Activated CD4-positive, alpha-beta T cell treated with anti-CD3 and anti-CD28 coated beads for 4 hours (primary cell): ENCODE data around the gene PCDHGA1.
"Not testable (repeated sequence)": the region's sequence is repeated elsewhere in the genome, so short reads cannot be mapped to it uniquely, and the experiment has no call there.

Experiments
- DNase-seq, 2 donors: peaks; one replicate each; pipeline ENCODE4 v3.0.0-alpha.2; 2020

Gene PCDHGA1

DNA sequence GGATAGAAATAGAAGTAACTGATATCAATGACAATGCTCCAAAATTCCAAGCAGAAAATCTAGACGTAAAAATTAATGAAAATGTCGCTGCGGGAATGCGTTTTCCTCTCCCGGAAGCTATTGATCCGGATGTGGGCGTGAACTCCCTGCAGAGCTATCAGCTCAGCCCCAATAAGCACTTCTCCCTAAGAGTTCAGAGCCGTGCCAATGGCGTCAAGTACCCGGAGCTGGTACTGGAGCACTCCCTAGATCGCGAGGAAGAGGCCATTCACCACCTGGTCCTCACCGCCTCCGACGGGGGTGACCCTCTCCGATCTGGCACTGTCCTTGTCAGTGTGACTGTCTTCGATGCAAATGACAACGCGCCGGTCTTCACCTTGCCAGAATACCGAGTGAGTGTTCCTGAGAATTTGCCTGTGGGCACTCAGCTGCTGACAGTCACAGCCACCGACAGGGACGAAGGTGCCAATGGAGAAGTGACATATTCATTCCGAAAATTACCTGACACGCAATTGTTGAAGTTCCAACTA lies 83.3 kb downstream of the PCDHGA1 start:
- no peak for DNase-seq

DNA sequence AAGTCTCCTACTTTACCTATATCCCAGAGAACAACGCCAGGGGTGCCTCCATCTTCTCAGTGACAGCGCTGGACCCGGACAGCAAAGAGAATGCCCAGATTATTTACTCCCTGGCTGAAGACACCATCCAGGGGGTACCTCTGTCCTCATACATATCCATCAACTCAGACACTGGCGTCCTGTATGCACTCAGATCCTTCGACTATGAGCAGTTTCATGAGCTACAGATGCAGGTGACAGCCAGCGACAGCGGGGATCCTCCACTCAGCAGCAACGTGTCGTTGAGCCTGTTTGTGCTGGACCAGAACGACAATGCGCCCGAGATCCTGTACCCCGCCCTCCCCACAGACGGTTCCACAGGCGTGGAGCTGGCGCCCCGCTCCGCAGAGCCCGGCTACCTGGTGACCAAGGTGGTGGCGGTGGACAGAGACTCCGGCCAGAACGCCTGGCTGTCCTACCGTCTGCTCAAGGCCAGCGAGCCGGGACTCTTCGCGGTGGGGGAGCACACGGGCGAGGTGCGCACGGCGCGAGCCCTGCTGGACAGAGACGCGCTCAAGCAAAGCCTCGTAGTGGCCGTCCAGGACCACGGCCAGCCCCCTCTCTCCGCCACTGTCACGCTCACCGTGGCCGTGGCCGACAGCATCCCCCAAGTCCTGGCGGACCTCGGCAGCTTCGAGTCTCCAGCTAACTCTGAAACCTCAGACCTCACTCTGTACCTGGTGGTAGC lies 84.4 kb downstream of the PCDHGA1 start:
- DNase-seq = not testable (repeated sequence)

DNA sequence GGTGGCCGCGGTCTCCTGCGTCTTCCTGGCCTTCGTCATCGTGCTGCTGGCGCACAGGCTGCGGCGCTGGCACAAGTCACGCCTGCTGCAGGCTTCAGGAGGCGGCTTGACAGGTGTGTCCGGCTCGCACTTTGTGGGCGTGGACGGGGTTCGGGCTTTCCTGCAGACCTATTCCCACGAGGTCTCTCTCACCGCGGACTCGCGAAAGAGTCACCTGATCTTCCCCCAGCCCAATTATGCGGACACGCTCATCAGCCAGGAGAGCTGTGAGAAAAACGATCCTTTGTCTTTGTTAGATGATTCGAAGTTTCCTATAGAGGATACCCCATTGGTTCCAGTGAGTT lies 84.9 kb downstream of the PCDHGA1 start:
- not testable (repeated sequence) for DNase-seq

DNA sequence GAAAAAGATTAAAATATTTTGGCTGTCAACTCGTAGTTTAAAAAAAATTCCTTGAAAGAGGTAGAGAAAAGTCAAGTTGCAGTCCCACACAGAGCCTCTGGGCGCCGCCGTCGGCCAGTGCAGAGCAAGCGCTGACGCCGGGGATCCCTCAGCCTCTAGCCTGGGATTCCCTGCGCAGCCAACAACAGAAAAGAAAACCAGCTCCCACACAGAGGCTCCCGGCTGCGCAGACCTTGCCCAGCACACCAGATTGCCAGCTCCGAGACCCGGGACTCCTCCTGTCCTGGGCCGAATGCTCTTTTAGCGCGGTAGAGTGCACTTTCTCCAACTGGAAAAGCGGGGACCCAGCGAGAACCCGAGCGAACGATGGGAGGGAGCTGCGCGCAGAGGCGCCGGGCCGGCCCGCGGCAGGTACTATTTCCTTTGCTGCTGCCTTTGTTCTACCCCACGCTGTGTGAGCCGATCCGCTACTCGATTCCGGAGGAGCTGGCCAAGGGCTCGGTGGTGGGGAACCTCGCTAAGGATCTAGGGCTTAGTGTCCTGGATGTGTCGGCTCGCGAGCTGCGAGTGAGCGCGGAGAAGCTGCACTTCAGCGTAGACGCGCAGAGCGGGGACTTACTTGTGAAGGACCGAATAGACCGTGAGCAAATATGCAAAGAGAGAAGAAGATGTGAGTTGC lies 87.3 kb downstream of the PCDHGA1 start, which contains the start of gene PCDHGB7:
TSS of gene PCDHGB7 (plus strand) at position 184 of the 679 bp plus-strand sequence. CDS start at position 367, 183 bp downstream.
- not testable (repeated sequence) for DNase-seq

DNA sequence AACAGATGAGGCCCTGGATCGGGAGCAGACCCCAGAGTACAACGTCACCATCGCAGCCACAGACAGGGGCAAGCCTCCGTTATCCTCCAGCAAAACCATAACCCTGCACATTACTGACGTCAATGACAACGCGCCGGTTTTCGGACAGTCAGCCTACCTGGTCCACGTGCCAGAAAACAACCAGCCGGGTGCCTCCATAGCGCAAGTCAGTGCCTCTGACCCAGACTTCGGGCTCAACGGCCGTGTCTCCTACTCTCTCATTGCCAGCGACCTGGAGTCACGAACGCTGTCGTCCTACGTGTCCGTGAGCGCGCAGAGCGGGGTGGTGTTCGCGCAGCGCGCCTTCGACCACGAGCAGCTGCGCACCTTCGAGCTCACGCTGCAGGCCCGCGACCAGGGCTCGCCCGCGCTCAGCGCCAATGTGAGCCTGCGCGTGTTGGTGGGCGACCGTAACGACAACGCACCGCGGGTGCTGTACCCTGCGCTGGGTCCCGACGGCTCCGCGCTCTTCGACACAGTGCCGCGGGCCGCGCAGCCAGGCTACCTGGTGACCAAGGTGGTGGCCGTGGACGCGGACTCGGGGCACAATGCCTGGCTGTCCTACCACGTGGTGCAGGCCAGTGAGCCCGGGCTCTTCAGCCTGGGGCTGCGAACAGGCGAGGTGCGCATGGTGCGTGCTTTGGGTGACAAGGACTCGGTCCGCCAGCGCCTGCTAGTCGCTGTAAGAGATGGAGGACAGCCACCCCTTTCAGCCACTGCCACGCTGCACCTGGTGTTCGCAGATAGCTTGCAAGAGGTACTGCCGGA lies 89.0 kb downstream of the PCDHGA1 start:
- DNase-seq = no peak

GRCh38 chr5:141420855-141421488 lies 90.7 kb downstream of the PCDHGA1 start, which contains the start of gene PCDHGA11:
Gene PCDHGA11, plus strand, starts transcription at chr5:141421051. Its CDS starts 177 bp downstream, at chr5:141421228.
- peak in 1 of 2 donors; percentile 24 for DNase-seq

DNA sequence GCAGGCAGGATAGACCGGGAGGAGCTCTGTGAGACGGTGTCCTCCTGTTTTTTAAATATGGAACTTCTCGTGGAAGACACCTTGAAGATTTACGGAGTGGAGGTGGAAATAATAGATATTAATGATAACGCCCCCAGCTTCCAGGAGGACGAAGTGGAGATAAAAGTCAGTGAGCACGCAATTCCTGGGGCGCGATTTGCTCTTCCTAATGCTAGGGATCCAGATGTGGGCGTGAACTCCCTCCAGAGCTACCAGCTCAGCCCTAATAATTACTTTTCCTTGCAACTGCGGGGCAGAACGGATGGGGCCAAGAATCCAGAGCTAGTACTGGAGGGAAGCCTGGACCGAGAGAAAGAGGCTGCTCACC lies 91.2 kb downstream of the PCDHGA1 start:
- no peak for DNase-seq

DNA sequence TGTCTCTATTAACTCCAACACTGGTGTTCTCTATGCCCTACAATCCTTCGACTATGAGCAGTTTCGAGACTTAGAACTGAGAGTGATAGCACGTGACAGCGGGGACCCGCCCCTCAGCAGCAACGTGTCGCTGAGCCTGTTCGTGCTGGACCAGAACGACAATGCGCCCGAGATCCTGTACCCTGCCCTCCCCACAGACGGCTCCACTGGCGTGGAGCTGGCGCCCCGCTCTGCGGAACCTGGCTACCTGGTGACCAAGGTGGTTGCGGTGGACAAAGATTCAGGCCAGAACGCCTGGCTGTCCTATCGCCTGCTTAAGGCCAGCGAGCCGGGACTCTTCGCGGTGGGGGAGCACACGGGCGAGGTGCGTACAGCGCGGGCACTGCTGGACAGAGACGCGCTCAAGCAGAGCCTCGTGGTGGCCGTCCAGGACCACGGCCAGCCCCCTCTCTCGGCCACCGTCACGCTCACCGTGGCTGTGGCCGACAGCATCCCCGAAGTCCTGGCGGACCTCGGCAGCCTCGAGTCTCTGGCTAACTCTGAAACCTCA lies 92.5 kb downstream of the PCDHGA1 start:
- no peak for DNase-seq

- no peak for DNase-seq
Measured at GRCh38 chr5:141427783-141428426, 97.6 kb downstream of the PCDHGA1 start.

GRCh38 chr5:141430332-141431113 lies 100.2 kb downstream of the PCDHGA1 start, which contains the start of gene PCDHGA12:
Gene PCDHGA12, plus strand, starts transcription at chr5:141430507. Its CDS starts 253 bp downstream, at chr5:141430760.
- no peak for DNase-seq

DNA sequence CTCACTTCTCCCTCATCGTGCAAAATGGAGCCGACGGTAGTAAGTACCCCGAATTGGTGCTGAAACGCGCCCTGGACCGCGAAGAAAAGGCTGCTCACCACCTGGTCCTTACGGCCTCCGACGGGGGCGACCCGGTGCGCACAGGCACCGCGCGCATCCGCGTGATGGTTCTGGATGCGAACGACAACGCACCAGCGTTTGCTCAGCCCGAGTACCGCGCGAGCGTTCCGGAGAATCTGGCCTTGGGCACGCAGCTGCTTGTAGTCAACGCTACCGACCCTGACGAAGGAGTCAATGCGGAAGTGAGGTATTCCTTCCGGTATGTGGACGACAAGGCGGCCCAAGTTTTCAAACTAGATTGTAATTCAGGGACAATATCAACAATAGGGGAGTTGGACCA lies 101.0 kb downstream of the PCDHGA1 start:
- DNase-seq = no peak

DNA sequence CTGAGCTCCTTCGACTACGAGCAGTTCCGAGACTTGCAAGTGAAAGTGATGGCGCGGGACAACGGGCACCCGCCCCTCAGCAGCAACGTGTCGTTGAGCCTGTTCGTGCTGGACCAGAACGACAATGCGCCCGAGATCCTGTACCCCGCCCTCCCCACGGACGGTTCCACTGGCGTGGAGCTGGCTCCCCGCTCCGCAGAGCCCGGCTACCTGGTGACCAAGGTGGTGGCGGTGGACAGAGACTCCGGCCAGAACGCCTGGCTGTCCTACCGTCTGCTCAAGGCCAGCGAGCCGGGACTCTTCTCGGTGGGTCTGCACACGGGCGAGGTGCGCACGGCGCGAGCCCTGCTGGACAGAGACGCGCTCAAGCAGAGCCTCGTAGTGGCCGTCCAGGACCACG lies 102.0 kb downstream of the PCDHGA1 start:
- not testable (repeated sequence) for DNase-seq

- not testable (repeated sequence) for DNase-seq
Measured at GRCh38 chr5:141432726-141433125, 102.4 kb downstream of the PCDHGA1 start.

GRCh38 chr5:141434006-141434405 lies 103.7 kb downstream of the PCDHGA1 start:
- no peak for DNase-seq

DNA sequence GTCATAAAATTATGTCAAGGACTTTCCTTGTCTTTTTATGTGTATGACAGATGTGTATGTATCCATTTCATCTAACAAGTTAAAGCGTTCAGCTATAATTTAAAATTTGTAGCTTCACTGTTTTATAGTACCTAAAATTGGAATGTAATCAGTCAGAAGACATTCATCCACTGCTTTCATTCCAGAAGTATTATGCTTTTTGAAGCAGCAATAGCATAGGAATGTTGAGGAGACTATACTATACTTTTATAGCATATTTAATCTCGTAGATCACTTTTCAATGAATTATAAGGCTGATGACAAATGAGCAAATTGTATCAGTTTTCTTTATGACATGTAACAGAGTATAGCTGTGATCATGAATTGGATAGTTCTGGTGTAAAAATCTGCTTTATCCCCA lies 106.9 kb downstream of the PCDHGA1 start:
- no peak for DNase-seq

DNA sequence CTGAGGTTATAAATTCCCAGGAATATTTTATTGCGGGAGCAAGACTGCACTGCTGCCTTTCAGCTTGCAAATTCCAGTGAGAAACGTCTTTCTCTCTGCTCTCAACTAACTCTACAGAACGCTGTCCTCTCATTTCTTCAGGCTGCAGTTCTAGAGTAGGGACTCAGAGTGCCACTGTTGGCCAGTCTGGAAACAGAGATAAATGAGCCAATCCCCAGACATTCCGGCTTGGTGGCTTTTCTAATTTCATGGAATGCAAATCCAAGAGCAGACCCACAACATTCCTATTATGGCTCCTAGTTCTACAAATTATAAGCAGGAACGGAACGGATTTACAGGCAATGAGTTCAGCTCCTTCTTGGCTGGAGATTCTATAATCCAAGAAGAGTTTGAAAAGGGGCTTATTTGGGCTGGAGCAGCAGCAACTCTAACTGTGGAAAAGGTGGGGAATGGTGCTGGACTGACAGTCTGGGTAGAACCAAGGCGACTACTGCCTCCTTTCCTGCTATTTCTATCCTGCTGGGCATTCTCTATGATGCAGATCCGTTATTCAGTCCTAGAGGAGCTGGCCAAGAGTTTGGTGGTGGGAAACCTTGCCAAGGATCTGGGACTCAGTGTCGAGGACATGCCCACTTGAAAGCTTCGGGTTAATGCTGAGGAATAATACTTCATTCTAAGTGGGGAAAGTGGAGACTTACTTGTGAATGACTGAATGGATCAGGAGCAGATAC lies 109.3 kb downstream of the PCDHGA1 start:
- no peak for DNase-seq

DNA sequence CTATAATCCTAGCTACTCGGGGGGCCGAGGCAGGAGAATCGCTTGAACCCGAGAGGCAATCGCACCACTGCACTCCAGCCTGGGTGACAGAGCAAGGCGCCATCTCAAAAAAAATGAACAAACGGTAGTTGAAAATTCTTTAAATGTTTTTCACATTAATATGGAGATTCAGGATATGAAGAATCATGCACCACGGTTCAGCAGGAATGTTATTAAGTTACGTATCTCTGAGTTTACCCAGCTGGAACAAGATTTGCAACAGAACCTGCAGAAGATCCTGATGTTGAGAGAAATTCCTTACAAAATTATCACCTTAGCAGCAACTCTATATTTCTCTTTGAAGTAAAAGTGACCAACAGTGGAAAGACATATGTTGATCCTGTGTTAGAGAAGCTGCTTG lies 110.0 kb downstream of the PCDHGA1 start:
- no peak for DNase-seq

DNA sequence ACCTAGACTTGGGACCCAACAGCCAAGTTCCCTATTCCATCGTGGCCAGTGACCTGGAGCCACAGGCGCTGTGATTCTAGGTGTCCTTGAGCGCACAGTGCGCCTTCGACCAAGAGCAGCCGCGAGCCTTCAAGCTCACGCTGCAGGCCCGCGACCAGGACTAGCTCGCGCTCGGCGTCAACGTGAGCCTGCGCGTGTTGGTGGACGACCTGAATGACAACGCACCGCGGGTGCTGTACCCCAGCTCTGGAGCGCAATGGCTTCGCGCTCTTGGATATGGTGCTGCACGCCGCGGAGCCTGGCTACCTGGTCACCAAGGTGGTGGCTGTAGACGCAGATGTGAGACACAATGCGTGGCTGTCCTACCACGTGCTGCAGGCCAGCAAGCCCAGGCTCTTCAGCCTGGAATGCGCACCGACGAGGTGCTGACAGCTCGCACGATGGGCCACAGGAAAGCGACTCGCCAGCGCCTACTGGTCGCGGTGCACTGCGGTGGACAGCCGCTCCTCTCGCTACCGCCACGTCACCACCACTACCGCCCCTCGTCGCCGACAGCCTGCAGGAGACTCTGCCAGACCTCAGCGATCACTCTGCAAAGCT lies 111.4 kb downstream of the PCDHGA1 start:
- DNase-seq = no peak

- no peak for DNase-seq
Measured at GRCh38 chr5:141465351-141465750, 135.0 kb downstream of the PCDHGA1 start.

GRCh38 chr5:141475625-141476131 lies 145.4 kb downstream of the PCDHGA1 start, which contains the start of gene PCDHGC3:
Gene PCDHGC3, plus strand, starts transcription at chr5:141475966. Its CDS starts 151 bp downstream, at chr5:141476117.
- peak; percentile 16 to 20 for DNase-seq
